WI38 (cell line): Measurements from ENCODE around the gene EPHB1.

Experiments used
- H3K4me3 ChIP-seq: 2 replicates; pipeline ENCODE4 v1.5.1; 2011; ENCODE audit warnings: low read depth, mild to moderate bottlenecking, control low read depth, low read length
- TF ChIP-seq, protein P1 (sequence below): IDR thresholded peaks from 2 replicates; pipeline ENCODE4 v1.5.1; 2012; ENCODE audit warnings: low read depth, mild to moderate bottlenecking, control low read depth, low read length

EPHB1 gene

DNA sequence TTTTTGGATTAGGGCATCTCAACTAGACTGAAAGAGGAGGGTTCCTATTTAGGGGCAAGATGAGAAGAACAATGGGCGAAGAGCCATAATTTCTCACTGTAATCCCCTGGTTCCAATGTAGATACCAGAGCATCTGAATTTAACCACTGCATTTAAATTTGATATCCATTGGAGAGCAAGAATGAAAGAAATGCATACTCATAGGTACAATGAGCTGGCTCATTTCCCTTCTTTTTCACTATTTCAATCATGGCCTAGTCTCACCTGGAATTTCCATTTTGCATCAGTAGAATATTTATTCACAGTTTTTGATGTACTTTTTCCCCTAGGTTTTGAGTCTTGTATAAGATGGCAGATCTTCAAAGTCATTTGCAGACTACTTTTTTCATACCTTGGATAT lies 13.8 kb downstream of the EPHB1 start:
- TF ChIP-seq, protein P1, sequence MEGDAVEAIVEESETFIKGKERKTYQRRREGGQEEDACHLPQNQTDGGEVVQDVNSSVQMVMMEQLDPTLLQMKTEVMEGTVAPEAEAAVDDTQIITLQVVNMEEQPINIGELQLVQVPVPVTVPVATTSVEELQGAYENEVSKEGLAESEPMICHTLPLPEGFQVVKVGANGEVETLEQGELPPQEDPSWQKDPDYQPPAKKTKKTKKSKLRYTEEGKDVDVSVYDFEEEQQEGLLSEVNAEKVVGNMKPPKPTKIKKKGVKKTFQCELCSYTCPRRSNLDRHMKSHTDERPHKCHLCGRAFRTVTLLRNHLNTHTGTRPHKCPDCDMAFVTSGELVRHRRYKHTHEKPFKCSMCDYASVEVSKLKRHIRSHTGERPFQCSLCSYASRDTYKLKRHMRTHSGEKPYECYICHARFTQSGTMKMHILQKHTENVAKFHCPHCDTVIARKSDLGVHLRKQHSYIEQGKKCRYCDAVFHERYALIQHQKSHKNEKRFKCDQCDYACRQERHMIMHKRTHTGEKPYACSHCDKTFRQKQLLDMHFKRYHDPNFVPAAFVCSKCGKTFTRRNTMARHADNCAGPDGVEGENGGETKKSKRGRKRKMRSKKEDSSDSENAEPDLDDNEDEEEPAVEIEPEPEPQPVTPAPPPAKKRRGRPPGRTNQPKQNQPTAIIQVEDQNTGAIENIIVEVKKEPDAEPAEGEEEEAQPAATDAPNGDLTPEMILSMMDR: no peak
- H3K4me3 ChIP-seq: no peak overlapping the region

DNA sequence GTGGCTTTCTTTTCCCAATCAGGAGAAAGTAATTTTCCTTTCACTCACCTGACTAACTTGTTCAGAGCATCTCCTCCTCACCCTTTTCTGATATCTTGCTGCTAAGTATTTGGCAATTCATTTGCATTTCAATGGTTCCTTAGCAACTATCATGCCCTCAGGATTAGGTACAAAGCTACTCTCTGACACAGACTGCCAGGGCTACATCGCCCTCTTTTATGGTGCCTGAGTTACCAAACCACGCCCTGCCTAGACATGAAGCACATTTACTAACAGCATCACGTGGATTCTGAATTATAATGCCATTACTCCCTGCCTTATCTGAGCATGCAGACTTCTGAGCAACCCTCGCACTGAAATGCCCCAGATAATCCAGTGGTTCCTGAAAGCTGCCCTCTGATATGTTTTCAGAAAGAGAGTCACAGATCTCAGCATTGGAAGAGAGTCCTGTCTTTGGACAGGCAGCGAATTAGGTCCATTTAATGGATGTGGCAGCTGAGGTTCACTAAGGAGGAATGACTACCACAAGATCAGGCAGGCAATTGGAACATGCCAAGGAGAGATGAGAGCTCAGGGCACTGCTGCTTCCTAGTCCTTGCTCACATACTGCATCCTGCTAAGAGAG lies 14.5 kb downstream of the EPHB1 start:
- TF ChIP-seq, protein P1: no peak
- no peak overlapping the region for H3K4me3 ChIP-seq

DNA sequence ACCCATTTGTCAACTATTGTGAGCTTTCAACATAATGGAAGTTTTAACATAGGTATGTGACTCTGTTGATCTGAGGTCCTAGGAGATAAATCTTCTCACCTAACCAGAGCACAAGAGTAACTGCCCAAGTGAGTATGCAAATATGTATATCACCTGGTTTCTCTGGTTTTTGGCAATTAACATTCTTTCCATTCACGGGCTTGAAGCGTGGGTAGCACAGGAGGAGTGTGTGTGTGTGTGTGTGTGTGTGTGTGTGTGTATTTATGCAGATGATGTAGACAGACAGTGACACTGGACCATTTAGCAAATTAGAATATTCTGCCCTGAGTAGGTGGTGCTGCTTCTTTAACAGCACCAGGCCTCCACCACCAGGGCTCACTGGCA lies 15.0 kb downstream of the EPHB1 start:
- TF ChIP-seq, protein P1: no peak
- H3K4me3 ChIP-seq: no peak overlapping the region

DNA sequence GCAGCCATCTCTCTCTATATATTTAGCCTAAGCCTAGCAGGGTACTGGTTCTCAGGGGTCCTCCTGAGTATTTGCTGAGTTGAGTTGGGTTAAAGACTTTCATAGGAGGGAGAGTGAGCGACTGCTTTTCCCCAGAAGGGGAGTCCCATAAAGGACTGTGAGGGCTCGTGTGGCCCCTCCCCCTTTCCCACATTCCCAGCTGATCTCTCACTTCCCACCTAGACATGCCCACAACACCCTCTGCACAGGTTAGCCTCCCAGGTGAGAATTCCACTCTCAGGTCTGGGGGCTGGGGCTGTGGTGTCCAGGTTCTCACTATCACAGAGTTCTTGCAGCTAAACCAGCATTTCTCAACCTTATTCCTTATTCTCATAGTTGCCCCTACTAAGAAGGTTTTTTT lies 15.8 kb downstream of the EPHB1 start:
- no peak overlapping the region for H3K4me3 ChIP-seq
- TF ChIP-seq, protein P1: no peak

DNA sequence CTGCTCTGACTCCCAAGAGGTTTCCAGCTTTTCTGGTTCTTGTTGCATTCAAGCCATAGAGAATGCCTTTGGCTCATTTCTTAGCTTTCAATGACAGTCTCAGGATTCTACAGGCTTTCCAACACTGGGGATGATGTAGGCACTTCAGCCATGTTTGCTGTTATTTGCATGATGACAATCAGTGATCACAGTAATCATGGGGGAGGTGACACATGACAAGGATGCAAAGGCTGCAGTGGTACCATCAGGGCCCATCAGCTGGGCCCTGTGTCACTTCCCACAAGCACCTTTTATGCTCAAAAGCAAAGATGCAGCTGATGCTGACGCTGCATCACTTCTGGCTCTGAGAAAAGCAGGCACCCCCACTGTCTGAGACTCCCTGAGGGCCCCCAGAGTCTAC lies 18.6 kb downstream of the EPHB1 start:
- TF ChIP-seq, protein P1: no peak
- H3K4me3 ChIP-seq: no peak overlapping the region

- H3K4me3 ChIP-seq: no peak overlapping the region
- TF ChIP-seq, protein P1: no peak
Observed at GRCh38 chr3:134815519-134815918, 20.5 kb downstream of the EPHB1 start.

DNA sequence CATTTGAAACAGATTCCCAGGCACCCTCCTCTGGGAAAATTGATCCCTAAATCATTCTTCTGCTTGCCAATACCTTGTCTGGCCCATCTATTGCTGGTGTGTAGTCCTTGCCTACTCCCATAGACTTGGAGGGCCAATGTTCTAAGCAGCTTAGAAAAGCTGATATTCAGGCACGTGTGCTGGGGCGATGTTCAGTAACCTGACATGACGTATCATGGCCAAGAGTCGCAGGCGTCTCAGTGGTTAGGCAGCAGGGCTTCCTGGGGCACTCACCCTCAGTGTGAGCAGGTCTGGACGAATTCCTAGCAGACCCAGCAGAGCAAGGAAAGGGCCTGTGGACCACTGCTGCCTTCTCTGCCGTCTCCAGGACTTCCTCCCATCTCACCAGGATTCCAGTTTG lies 21.6 kb downstream of the EPHB1 start:
- no peak overlapping the region for H3K4me3 ChIP-seq
- TF ChIP-seq, protein P1: no peak
